Measurements from ENCODE around the gene HOXD9.

Gene HOXD9

DNA sequence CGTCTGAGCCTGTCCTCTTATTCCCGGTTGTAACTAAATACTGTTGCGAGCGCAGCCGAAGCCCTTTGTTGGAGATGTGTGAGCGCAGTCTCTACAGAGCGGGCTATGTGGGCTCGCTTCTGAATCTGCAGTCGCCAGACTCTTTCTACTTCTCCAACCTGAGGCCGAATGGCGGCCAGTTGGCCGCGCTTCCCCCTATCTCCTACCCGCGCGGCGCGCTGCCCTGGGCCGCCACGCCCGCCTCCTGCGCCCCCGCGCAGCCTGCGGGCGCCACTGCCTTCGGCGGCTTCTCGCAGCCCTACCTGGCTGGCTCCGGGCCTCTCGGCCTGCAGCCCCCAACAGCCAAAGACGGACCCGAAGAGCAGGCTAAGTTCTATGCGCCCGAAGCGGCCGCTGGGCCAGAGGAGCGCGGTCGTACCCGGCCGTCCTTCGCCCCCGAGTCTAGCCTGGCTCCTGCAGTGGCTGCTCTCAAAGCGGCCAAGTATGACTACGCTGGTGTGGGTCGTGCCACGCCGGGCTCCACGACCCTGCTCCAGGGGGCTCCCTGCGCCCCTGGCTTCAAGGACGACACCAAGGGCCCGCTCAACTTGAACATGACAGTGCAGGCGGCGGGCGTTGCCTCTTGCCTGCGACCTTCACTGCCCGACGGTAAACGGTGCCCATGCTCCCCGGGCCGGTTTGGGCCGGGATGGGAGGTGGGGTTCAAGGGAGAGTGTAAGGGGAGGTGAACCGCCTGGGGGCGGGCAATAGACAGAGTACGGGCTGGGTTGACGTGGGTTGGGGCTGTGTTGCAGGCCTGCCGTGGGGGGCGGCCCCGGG is 22.6 kb upstream of the HOXD9 start, which contains the start of gene HOXD12:
HOXD12 (plus strand) TSS at position 68 of the 819 bp plus-strand sequence; CDS start at position 75, 7 bp downstream.
- TF ChIP-seq CTCF (IDR thresholded peaks at IDR 0.05; ENCODE audit: low read depth, low read length), result no peak
- H3K4me3 ChIP-seq (ENCODE audit: low read depth, low read length), result no peak within 1 kb of the TSS
- in situ Hi-C loops (cut with HindIII; ENCODE audit: low sequenced_read_pairs), result no loop called here
- DNase-seq (ENCODE audit: low read depth, low spot score), result no peak

DNA sequence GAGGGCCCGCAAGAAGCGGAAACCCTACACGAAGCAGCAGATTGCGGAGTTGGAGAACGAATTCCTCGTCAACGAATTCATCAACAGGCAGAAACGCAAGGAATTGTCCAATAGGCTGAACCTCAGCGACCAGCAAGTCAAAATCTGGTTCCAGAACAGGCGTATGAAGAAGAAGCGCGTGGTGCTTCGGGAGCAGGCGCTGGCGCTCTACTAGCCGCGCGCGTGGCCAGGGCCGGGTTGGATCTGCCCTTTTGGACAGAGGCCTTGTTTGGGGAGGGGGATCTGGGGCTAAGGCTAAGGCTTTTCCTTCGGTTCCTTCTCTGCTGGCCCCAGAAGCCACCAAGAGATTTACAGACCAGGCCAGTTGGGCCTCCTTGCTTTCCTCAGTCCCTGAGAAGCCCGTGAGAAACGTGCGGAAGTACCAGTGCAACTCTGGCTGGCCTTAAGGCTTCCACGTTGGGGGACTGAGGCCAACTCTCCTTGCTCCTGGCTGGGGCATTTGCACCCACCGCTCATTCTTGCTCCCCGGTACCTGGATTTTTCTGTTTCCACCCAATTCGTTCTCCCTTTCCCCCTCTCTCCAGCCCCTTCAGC is 21.9 kb upstream of the HOXD9 start:
- H3K4me3 ChIP-seq (ENCODE audit: low read depth, low read length), result no peak overlapping the region
- no peak for DNase-seq (ENCODE audit: low read depth, low spot score)
- TF ChIP-seq CTCF (IDR thresholded peaks at IDR 0.05; ENCODE audit: low read depth, low read length), result no peak
- in situ Hi-C loops (cut with HindIII; ENCODE audit: low sequenced_read_pairs), result no loop called here

- H3K4me3 ChIP-seq (ENCODE audit: low read depth, low read length), result no peak overlapping the region
- in situ Hi-C loops (cut with HindIII; ENCODE audit: low sequenced_read_pairs), result no loop called here
- DNase-seq (ENCODE audit: low read depth, low spot score), result no peak
- no peak for TF ChIP-seq CTCF (IDR thresholded peaks at IDR 0.05; ENCODE audit: low read depth, low read length)
These were observed 21.2 kb upstream of the HOXD9 start for GRCh38 chr2:176101216-176101830.

DNA sequence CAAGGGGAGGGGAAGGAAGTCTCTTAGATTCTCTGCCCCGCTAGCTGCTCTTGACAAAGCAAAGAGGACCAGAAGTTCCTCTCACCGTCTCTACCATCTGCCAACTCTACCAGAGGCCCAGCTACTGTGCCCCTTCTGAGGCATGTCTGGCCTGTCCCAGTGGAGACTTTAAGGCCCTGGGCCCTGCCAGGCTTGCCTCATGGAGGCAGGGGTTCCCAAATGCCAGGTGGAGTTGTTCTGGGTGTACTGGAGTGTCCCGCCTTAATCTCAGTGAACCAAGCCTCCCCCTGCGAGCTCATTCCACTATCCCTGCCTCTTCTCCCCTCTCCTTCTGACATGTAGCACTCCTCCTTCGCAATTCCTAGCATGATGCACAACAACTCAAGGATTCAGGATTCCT is 20.7 kb upstream of the HOXD9 start:
- TF ChIP-seq CTCF (IDR thresholded peaks at IDR 0.05; ENCODE audit: low read depth, low read length), result no peak
- in situ Hi-C loops (cut with HindIII; ENCODE audit: low sequenced_read_pairs), result no loop called here
- DNase-seq (ENCODE audit: low read depth, low spot score), result no peak
- no peak overlapping the region for H3K4me3 ChIP-seq (ENCODE audit: low read depth, low read length)

- H3K4me3 ChIP-seq (ENCODE audit: low read depth, low read length), result no peak overlapping the region
- no peak for TF ChIP-seq CTCF (IDR thresholded peaks at IDR 0.05; ENCODE audit: low read depth, low read length)
- in situ Hi-C loops (cut with HindIII; ENCODE audit: low sequenced_read_pairs), result no loop called here
- DNase-seq (ENCODE audit: low read depth, low spot score), result no peak
These were observed 20.1 kb upstream of the HOXD9 start for GRCh38 chr2:176102309-176102866.

GRCh38 chr2:176103194-176103593 is 19.3 kb upstream of the HOXD9 start:
- no peak overlapping the region for H3K4me3 ChIP-seq (ENCODE audit: low read depth, low read length)
- in situ Hi-C loops (cut with HindIII; ENCODE audit: low sequenced_read_pairs), result no loop called here
- DNase-seq (ENCODE audit: low read depth, low spot score), result no peak
- TF ChIP-seq CTCF (IDR thresholded peaks at IDR 0.05; ENCODE audit: low read depth, low read length), result no peak
